ENCODE measurements around the gene GANC.
"Not testable (repeated sequence)": the region's sequence is repeated elsewhere in the genome, so short reads cannot be mapped to it uniquely, and the experiment has no call there.

DNA sequence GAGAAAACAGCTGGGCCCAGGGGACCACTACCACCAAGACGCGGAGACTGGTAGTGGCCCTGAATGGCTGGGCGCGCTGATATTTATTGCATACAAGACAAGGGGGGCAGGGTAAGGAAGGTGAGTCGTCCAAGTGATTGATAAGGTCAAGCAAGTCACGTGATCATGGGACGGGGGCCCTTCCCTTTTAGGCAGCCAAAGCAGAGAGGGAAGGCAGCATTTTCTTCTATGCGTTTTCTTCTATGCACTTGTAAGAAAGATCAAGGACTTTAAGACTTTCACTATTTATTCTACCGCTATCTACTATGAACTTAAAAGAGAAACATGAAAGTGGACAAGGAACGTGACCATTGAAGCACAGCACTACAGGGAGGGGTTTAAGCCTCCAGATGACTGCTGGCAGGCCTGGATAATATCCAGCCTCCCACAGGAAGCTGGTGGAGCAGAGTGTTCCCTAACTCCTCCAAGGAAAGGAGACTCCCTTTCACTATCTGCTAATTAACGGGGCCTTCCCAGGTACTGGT is 43.3 kb downstream of the GANC start:
- TF ChIP-seq, protein P1, sequence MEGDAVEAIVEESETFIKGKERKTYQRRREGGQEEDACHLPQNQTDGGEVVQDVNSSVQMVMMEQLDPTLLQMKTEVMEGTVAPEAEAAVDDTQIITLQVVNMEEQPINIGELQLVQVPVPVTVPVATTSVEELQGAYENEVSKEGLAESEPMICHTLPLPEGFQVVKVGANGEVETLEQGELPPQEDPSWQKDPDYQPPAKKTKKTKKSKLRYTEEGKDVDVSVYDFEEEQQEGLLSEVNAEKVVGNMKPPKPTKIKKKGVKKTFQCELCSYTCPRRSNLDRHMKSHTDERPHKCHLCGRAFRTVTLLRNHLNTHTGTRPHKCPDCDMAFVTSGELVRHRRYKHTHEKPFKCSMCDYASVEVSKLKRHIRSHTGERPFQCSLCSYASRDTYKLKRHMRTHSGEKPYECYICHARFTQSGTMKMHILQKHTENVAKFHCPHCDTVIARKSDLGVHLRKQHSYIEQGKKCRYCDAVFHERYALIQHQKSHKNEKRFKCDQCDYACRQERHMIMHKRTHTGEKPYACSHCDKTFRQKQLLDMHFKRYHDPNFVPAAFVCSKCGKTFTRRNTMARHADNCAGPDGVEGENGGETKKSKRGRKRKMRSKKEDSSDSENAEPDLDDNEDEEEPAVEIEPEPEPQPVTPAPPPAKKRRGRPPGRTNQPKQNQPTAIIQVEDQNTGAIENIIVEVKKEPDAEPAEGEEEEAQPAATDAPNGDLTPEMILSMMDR (conservative IDR thresholded peaks at IDR 0.05) = not testable (repeated sequence)
- not testable (repeated sequence) for TF ChIP-seq ZFX (IDR thresholded peaks at IDR 0.05)
